ENCODE measurements around the gene GTF3A.

GRCh38 chr13:27409013-27409412 is 15.4 kb upstream of the GTF3A start:
- TF ChIP-seq CTCF (IDR thresholded peaks at IDR 0.05; ENCODE audit: extremely low read depth in 1 of 2, insufficient read depth in 1 of 2, low read depth in 1 of 2, low read length in 2 of 2) (no peak), POLR2A (IDR thresholded peaks at IDR 0.05; ENCODE audit: low read depth, low read length) (no peak), EZH2 (IDR thresholded peaks at IDR 0.05; ENCODE audit: borderline replicate concordance, low read depth, low read length, severe bottlenecking) (no peak), MAX (IDR thresholded peaks at IDR 0.05; ENCODE audit: insufficient read depth, insufficient read length) (no peak), MYC (IDR thresholded peaks at IDR 0.05; ENCODE audit: low read depth, low read length) (no peak), GATA2 (IDR thresholded peaks at IDR 0.05; ENCODE audit: insufficient read depth, insufficient read length, low read depth, low read length) (no peak), POLR2AphosphoS5 (IDR thresholded peaks at IDR 0.05; ENCODE audit: insufficient read depth, low read depth, low read length) (no peak)
